Gastroesophageal sphincter (tissue), 3 donors: ENCODE results near the gene ADAMTS7.

Experiments used
- POLR2A ChIP-seq, 2 donors: fragments of 450-650 bp; IDR thresholded peaks; one replicate each; pipeline ENCODE4 v1.6.1; 2017; ENCODE audit warnings: antibody characterized with exemption in 2 of 2, mild to moderate bottlenecking in 2 of 2, moderate library complexity in 1 of 2
- POLR2AphosphoS5 ChIP-seq: sonication (generic); formaldehyde crosslinking; IDR thresholded peaks from one replicate; pipeline ENCODE4 v1.6.1; 2017; ENCODE audit warnings: antibody characterized with exemption
- TF ChIP-seq, protein P1 (sequence below), 4 experiments: fragments of 200-600 bp in 2 of 4; fragments of 450-650 bp in 2 of 4; sonication (generic) in 1 of 4; IDR thresholded peaks; one replicate each; pipeline ENCODE4 v1.5.1; 2017 to 2019; ENCODE audit warnings: antibody characterized with exemption in 4 of 4, mild to moderate bottlenecking in 2 of 4, moderate library complexity in 2 of 4

DNA sequence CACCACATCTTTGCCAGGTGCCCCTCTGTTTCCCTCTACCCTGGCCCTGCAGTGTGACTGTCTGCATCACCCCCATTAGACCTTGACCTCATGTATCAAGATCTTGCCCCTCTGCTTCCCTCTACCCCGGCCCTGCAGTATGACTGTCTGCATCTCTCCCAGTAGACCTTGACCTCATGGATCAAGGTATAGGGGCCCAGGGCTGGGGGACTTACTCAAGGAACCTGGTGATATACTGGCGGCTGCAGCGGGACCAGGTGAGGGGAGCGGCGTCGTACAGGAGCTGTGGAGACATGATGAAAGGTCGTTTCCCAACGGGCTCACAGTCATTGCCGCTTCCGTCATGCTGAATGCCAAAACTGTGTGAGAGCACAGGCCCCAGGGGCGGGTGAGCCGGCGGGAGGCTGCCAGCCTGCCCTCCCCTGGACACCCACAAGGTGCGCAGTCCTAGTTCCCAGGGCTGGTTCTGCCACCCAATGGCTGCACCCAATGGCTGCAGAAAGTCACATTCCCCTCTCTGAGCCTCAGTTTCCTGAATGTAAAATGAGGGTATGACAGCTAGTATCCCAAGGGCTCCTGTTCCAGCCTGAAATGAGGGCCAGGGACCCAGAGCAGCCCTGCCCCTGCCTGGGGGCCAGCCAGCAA is 23.1 kb downstream of the ADAMTS7 start:
- TF ChIP-seq, protein P1, sequence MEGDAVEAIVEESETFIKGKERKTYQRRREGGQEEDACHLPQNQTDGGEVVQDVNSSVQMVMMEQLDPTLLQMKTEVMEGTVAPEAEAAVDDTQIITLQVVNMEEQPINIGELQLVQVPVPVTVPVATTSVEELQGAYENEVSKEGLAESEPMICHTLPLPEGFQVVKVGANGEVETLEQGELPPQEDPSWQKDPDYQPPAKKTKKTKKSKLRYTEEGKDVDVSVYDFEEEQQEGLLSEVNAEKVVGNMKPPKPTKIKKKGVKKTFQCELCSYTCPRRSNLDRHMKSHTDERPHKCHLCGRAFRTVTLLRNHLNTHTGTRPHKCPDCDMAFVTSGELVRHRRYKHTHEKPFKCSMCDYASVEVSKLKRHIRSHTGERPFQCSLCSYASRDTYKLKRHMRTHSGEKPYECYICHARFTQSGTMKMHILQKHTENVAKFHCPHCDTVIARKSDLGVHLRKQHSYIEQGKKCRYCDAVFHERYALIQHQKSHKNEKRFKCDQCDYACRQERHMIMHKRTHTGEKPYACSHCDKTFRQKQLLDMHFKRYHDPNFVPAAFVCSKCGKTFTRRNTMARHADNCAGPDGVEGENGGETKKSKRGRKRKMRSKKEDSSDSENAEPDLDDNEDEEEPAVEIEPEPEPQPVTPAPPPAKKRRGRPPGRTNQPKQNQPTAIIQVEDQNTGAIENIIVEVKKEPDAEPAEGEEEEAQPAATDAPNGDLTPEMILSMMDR (IDR thresholded peaks at IDR 0.05), result no peak
- TF ChIP-seq POLR2A (IDR thresholded peaks at IDR 0.05) (no peak), POLR2AphosphoS5 (no peak)
